HG03432 (cell line): Measurements from ENCODE around the gene TMPRSS4.
"Not testable (repeated sequence)": the region's sequence is repeated elsewhere in the genome, so short reads cannot be mapped to it uniquely, and the experiment has no call there.

Source experiments
- ATAC-seq: cut with Tn5 transposase; IDR thresholded peaks from one replicate; pipeline ENCODE4 v1.9.1; 2021; ENCODE audit warnings: mild to moderate bottlenecking, moderate library complexity; ENCODE audit not compliant: unreplicated experiment

TMPRSS4 gene

DNA sequence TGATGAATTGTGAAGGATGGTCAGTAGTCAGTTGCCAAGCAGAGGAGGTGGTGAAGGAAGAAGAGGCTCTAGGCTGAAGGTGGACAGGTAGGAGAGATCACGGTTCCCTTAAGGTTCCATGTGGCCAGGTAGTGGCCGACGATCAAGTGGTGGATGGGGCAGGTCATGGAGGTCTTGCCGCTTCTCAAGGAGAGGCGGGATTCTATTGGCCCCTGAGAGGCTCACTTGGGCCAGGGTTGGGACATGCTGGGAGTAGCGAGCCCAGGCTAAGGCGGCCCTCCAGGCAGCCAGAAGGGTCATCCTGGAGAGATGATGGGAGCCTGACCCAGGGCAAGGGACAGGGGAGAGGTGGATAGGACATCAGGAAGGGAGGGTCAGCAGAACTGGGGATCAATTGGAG lies 20.9 kb upstream of the TMPRSS4 start:
- no peak for ATAC-seq

DNA sequence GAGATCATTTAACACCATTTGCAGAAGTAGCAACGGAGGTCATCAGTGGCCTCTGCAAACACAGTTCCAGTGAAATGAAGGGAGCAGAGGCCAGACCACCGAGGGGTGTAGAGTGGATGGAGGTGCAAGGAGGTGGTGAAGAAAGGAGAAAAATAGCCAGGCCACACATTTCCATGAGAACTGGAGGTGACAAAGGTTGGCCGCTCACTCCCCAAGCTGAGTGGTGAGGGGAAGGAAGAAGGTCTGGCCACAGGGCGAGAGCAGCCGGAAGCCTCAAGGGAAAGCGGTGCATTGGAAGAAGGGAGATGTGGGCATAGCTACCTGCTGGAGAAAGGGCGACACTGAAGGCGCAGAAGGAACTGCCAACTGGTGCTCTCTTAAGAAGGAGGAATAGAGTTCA lies 20.1 kb upstream of the TMPRSS4 start:
- no peak for ATAC-seq

DNA sequence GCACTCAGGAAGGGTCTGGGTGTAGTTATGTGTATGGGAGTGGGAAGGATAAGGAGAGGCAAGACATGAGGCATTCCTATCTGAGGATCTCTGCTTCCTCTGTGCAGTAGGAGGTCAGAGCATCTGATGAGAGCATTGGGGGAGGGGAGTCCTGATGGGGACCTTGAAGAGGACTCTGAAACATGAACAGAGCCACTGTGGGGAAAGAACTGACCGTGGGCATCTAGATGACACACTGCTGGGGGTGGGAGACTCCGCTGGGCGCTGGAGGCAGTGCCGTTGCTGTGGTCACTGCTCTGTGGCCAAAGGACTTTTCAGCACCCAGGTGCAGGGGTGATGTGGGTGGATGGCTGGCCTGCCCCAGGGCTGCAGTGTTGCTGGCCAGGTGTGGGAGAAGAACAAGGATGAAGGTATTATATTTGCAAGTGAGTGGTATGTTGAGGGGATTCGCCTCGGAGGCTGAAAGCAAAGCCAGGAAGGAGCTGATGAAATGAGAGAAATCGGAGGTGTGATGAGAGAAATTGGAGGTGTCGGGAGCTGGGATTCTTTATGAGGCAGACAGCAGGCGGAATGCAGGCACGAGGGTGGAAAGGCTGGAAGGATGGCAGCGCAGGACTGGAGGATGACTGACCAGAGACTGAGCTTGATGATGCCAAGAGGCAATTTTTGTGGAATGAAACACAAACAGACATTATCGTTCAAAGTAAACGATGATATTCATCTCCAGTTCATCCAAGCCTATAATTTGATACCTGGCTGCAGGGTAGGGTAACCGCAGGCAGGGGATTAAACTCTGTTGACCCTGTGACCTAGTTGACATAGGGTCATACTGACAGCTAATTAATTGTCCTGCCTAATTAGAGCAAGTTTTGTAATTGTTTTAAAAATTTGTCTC lies 19.4 kb upstream of the TMPRSS4 start:
- no peak for ATAC-seq

DNA sequence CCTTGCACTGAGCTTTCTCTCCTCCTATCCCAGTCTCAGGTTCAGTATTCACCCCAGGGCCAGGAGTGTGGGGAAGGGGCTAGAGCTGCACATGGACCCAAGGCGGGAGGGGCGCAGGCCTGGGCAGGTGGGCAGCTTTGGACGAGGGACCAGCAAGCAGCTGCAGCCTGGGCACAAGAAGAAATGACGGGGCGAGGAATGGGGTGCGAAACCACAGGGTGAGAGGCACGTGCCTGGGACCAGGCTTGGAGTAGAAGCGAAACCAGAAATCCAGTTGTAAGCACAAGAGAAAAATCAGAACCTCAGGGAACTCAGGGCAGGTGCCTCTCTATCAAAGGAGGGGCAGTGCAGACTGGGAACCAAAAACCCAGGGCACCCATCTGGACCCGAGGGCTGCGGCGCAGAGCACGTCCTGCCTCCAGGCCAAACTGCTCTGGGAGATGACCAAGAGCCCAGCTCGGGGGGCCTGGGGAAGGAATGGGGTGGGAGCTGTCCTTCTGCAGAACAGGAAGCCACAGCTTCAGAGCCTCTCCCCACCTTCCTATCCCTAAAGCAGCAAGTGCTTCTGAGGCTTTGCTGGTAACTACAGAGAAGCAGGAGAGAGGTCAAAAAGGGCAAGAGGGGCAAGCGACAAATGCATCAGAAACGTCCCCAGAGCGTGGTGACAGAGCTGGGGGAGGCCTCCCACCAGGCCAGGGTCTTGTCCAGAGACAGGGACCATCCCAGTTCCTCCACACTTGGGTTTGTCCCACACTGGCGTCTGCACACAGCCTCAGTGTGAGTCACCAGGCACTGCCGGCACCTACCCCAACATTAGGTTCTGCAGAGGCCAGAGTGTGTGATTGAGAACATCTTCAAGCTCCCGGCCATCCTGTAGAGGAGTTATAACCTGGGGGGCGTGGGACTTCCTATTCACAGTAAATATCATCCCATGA lies 18.3 kb upstream of the TMPRSS4 start:
- no peak for ATAC-seq

DNA sequence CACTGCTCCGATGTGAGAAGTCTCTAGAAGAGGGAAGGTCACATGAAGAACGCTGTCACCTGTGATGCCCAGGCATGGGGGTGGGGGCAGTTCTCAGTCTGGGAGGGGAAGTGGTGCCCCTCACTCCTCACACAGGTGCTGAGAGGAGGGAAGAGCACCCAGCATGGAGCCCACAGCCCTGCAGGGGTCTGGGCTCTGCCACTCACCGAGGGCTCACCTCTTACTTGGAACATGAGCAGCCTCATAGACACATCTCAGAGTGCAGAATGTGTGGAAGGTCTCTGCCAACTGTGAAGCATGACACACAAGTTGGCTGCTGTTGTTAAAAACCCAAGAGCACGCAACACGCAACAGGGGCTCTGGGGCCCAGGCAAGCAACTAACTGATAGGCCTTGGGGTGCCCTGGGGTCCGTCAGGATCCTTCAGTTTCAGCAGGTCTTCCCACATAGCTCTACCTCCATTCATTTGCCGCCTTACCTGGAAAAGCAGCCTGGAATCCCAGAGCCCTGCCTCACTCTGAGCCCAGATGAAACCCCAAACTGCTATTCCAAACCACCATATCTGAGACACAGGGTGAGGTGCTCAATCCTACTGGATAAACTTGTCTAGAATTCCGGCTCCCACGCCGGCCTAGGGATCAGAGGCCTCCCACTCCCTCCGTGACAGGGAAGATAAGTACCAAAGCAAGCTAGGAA lies 17.5 kb upstream of the TMPRSS4 start:
- ATAC-seq: no peak

DNA sequence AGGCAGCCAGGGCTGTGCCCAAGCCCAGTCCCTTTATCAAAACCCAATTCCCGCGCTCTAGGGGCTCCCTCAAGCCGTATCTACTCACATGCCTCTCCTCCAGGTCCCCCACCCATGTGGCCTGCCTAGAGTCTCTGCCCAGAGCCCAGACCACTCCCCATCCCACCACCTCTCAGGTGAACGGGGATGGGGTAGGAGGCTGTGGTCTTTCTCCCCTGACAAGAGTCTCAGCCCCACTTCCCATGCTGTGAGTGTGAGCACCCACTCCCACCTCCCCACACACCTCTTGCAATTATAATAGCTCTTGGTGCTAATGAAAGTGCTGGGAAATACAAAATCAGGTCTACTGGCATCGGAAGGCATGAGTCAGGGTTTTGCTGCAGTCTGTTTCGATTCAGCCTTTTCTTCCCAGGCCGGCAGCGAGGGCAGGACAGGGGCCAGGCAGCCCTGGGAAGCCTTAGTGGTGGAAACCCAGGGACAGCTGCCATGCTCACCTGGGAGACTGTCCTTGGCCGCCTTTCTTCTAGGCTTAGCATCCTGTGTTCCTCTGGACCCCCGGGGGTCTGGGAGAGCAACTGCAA lies 16.7 kb upstream of the TMPRSS4 start:
- ATAC-seq: no peak

DNA sequence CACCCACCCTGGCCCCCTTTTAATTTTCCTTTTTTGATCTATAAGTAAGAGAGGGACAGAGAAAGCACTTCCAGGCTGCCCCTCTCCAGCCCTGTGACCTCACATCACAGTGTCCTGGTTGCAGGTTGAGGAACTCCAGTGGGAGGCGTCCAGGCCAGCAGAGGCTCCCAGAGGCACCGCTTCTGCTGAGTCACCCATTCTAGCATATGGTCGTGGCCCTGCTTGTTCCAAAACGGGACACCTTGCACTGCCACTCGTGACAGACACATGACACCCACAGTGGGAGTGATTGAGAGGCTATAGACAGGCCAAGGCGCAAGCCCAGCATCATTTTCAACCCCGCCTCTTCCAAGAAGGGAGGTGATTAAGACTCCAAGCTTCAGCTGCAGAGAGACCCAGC lies 16.0 kb upstream of the TMPRSS4 start:
- no peak for ATAC-seq

DNA sequence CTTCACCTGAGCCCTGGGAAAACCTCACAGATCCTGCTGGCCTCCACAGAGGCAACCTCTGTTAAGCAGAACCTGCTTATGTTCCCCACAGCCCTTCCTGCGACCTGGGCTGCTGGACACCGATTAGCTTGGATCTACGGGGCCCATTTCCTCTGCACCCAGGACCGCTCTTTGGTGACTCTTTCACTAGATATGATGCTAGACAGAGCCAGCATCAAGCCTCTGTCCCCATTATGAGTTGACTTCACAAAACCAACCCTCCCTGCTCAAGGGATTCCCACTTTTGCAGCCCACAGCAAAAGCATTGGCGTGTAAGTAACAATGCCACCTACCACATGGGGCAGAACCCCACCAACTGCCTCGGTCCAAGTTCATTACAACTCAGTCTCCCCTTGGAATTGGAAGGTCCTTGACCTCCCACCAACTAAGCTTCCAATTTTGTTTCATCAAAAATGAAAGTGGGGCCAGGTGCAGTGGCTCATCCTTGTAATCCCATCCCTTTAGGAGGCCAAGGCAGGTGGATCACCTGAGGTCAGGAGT lies 15.2 kb upstream of the TMPRSS4 start:
- no peak for ATAC-seq

DNA sequence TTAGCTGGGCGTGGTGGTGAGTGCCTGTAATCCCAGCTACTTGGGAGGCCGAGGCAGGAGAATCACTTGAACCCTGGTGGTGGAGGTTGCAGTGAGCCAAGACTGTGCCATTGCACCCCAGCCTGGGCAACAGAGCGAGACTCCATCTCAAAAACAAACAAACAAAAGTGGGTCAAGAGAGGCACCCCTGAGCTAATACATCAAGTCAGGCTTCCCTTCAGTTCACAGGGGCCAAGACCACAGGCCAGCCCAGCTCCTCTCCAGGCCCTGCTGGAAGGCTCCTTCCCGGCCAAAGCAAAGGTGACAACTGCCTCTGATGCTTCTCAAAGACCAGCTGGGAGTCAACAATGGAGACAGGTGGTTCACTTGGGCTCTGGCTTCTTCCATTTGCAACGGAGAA lies 14.7 kb upstream of the TMPRSS4 start:
- ATAC-seq: not testable (repeated sequence)

DNA sequence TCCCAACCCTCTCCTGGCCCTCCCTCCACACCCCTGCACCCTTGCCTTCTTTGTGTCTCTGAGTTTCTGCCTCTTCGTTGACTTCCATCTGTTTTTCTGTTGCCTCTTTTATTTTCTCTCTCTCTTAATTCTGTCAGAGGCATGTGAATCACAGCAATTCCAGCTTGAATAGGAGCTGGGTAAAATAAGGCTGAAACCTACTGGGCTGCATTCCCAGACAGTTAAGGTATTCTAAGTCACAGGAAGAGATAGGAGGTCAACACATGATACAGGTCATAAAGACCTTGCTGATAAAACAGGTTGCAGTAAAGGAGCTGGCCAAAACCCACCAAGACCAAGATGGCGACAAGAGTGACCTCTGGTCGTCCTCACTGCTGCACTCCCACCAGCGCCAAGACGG lies 14.2 kb upstream of the TMPRSS4 start:
- ATAC-seq: not testable (repeated sequence)

DNA sequence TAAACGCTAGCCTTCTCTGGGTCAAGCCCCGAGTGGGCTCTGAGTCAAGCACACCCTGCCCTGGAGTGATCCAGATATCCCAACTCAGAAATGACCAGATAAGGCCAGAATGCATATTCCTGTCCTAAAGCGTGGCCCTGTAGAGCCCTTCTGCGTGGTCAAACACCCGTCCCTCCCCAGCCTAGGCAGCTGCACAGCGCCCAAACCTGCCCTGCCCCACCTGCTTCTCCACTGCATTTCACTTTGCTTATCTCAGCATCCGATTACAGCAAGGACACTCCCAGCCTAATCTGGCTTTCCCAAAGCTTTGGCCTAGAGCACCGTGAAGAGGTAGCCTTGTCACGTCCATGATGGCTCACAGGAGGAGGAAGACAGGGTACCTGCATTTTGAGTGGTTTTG lies 11.9 kb upstream of the TMPRSS4 start:
- no peak for ATAC-seq

DNA sequence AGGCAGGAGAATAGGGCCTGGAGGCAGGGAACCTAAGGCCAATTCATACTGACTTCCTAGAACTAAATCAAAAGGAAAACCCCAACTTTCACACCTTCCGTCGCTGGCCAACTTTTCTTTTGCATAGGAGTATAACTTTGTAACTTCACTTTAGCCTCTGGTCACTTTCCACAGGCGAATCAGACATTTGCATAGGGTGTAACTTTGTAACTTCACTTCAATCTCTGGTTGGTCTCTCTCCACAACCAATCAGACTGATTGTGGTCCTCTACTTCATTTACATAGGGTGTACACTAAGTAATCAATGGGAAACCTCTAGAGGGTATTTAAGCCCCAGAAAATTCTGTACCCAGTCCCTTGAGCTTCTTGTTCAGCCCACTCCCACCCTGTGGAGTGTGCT lies 11.5 kb upstream of the TMPRSS4 start:
- no peak for ATAC-seq

DNA sequence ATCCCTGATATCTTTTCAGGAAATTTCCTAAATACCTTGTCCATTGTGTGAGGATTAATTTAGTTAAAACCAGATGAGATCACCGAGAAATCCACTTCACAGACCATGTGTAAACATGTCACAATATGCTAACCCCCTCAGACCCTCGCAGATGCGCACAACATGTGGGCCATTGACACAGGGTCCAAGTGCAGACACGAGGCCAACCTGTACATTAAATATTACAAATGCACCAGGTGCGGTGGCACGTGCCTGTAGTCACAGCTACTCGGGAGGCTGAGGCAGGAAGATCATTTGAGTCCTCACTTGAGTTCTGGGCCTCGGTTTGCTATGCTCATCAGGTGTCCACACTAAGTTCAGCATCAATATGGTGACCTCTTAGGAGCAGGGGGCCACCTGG lies 9.9 kb upstream of the TMPRSS4 start:
- ATAC-seq: no peak

DNA sequence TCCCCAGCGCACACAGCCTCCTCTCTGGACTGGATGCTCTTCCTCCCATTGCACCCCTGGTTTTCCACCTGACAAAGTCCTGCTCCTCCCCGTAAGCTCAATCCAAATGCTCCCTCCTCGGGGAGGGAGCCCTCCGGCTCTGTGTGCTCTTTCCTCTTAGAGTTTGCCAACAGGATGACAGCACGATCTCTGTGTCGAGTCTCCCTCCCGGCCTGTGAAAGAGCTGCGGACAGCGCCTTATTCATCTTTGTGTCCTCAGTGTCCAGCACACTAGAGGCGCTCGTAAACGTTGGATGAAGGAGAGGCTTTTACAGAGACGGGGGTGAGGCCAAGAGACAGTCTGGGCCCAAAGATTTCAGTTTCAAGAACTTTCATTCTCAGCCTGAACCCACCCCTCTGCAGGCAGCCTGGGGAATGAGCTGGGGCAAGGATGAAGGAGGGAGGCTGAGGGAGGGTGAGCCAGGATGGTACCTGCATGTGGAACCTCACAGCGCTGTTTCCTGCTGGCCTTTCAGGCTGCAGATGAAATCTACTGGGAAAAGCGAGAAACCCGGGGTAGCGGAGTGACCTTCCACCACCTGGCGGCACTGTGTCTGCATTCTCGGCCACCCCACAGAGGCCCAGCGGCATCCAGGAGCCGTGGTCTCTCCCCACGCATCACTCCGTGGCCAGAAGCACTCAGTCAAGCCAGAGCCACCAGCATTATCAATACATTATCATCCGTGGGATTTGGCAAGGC lies 8.5 kb upstream of the TMPRSS4 start:
- ATAC-seq: no peak

DNA sequence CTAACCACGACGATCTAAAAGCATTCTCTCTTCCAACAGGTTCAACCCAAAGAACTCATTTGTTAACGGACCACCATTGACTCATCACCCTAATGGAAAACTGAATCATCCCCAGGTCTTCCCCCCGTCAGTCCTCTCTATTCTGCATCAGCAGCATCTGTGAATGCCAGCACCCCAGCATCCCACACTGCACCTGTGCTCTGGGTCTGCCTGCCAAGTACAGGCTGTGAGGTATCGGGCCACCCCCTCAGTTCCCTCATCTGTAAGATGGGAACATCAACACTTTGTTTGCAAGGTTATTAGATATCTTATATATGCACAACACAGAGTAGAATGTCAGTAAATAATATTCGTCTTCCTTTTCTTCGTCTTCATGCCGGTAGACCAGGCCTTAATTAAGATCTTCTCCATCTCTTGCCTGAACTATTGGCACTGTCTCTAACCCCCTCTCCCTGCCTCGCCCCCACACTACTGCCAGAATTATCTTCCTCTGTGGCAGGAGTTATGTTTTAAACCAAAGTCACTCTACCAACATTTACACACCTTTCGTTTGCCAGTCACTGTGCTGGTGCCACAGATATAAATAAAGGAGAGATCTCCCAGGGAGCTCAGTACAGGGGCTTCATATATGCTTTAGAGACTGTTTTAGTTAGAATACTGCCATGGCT lies 7.8 kb upstream of the TMPRSS4 start:
- no peak for ATAC-seq

DNA sequence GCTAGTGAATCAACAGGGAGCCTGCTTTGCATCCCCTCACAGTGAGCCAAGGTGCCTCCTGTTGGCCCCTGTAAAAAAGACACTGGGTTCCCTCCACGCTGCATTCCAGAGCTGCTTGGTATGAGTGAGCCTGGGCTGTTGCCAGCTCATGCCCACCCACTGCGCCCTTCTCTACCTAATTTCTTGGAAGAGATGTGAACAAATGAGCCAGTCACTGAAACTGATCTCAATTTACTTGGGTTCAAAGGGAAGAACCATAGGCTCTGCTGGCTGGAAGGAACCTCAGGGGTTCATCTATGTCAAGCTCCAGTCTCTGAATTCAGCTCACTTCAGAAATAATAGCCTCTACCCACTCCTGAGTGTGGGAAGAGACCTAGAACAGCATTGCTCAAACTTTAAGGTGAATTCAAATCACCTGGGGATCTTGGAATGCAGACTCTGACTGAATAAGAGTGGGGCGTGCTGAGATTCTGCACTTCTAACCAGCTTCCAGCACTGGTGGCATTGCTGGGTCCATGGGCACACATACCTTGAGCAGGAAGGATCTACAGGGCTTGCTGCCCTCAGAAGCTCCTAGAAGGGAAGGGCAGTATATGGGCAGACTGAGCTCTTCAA lies 5.4 kb upstream of the TMPRSS4 start:
- no peak for ATAC-seq

DNA sequence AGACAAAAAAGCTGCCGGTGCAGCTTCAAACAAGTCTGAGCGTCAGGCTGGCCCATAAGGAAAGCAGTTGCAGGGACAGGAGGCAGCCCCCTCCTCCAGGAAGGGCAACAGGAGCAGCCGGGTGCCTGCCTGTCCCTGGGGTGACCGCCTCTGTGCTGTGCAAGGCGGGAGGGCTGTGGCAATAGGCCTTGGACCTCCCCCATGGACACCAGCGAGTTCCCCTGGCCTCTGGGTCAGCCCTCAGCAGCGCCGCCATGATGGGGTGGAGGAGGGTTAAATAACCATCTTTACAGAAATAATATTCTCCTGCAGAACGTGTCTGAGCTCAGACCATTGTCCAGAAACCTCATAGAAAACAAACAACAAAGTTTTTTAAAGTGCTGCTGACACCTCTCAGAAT lies 3.3 kb upstream of the TMPRSS4 start:
- ATAC-seq: no peak

DNA sequence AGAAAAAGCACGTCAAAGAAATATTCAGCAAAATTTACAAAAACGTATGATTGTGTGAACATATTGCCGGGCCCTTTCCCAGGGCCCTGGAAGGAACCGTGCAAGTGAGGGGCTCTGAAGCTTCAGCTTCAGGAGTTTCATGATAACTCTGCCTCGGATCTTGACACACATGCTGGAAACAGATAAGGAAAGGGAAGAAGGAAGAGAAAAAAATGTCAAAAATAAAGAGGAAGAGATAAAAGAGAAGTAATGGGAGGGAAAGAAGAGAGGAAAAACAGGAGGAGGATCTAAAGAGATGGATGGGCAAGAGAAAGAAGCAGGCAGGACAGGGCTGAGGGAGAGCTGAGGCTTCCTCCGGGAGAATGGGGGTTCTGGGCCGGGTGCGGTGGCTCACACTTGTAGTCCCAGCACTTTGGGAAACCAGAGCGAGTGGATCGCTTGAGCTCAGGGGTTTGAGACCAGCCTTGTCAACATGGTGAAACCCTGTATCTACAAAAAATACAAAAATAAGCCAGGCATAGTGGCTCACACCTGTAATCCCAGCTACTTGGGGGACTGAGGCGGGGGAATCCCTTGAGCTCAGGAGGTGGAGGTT lies 2.7 kb upstream of the TMPRSS4 start:
- ATAC-seq: no peak

DNA sequence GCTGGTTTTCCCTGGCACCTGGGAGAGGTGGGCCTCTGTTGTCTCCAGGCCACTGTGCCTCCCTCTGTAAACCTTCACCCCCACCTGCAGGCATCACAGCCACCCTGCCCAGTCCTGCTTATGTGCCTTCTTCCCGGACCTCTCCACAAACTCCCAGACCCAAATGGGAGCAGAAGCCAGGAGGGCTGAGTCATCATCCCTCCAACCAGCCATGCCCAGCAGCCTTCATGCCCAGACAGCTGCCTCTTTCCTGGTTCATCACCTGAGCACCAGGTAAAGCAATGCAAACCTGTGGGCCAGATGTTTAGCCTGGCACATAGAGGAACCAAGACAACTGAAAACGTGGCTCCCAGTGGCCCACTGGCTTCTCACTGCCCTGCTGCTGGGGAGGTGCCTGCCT lies 2.1 kb upstream of the TMPRSS4 start:
- ATAC-seq: no peak
